OCI-LY7 (cell line): ENCODE measurements around the gene ST6GALNAC6. TPM values are rescaled to one million over a fixed set of nuclear protein-coding genes. Genes with fewer than 3 reads are reported as not detected.

Source experiments
- BruUV-seq: library from RNA; stranded (reverse); fragments of 400-500 nt; replicated peaks from 2 replicates; lab custom pipeline; 2021; lab: Mats Ljungman, UMichigan
- CTCF ChIA-PET: fragments of 300-600 bp; sonication (Branson Sonifier 250); formaldehyde crosslinking; loops from one replicate; lab custom pipeline; 2022; ENCODE audit warnings: antibody characterized with exemption; ENCODE audit not compliant: unreplicated experiment; lab: Charles Lee
- POLR2A ChIA-PET: fragments of 300-600 bp; sonication (Branson Sonifier 250); formaldehyde crosslinking; loops from one replicate; lab custom pipeline; 2022; ENCODE audit warnings: antibody characterized with exemption; lab: Charles Lee
- DNase-seq: peaks from one replicate; pipeline ENCODE4 v3.0.0-alpha.2; 2015; ENCODE audit warnings: low spot score
- H2AFZ ChIP-seq: fragments of 200-600 bp; sonication (generic), shearing (Covaris generic); 2 replicates; pipeline ENCODE4 v1.6.1; 2014; ENCODE audit warnings: mild to moderate bottlenecking, antibody characterized with exemption, low read length, moderate library complexity
- H3K27ac ChIP-seq: fragments of 200-600 bp; sonication (generic); 2 replicates; pipeline ENCODE4 v1.5.1; 2014; ENCODE audit warnings: mixed run types, low read depth, mild to moderate bottlenecking, moderate library complexity, low read length, inconsistent platforms; ENCODE audit not compliant: poor library complexity, severe bottlenecking
- H3K36me3 ChIP-seq: fragments of 200-600 bp; sonication (generic); 2 replicates; pipeline ENCODE4 v1.6.1; 2014; ENCODE audit warnings: mild to moderate bottlenecking, antibody characterized with exemption, low read length, moderate library complexity, mixed read lengths; ENCODE audit not compliant: insufficient read depth
- H3K4me1 ChIP-seq: fragments of 200-600 bp; sonication (generic); 2 replicates; pipeline ENCODE4 v1.5.1; 2014; ENCODE audit warnings: mild to moderate bottlenecking, low read length; ENCODE audit not compliant: insufficient read depth, poor library complexity, severe bottlenecking
- H3K4me2 ChIP-seq: fragments of 200-600 bp; sonication (generic); 2 replicates; pipeline ENCODE4 v1.6.1; 2014; ENCODE audit warnings: mild to moderate bottlenecking, low read length
- H3K4me3 ChIP-seq: fragments of 200-600 bp; sonication (generic); 2 replicates; pipeline ENCODE4 v1.5.1; 2014; ENCODE audit warnings: mild to moderate bottlenecking, low read depth, low read length; ENCODE audit not compliant: poor library complexity, severe bottlenecking
- H3K79me2 ChIP-seq: fragments of 200-600 bp; sonication (generic); 2 replicates; pipeline ENCODE4 v1.6.1; 2016; ENCODE audit warnings: low read depth, mild to moderate bottlenecking, low read length, moderate library complexity, mixed read lengths; ENCODE audit not compliant: insufficient read depth
- H3K9me2 ChIP-seq: fragments of 200-600 bp; sonication (generic); 2 replicates; pipeline ENCODE4 v1.6.1; 2016; ENCODE audit warnings: mild to moderate bottlenecking, low read length, mixed read lengths; ENCODE audit not compliant: insufficient read depth
- H3K9me3 ChIP-seq: fragments of 200-600 bp; sonication (generic); 2 replicates; pipeline ENCODE4 v1.6.1; 2014; ENCODE audit warnings: mild to moderate bottlenecking, mixed run types, low read length, mixed read lengths
- H4K20me1 ChIP-seq: fragments of 200-600 bp; sonication (generic); 2 replicates; pipeline ENCODE4 v1.6.1; 2014; ENCODE audit warnings: mild to moderate bottlenecking, antibody characterized with exemption, low read length, moderate library complexity, mixed read lengths; ENCODE audit not compliant: insufficient read depth
- CTCF ChIP-seq: fragments of 200-600 bp; sonication (generic); conservative IDR thresholded peaks from 2 replicates; pipeline ENCODE4 v1.5.1; 2014; ENCODE audit warnings: mild to moderate bottlenecking, antibody characterized with exemption, low read length, moderate library complexity, mixed read lengths
- EZH2phosphoT487 ChIP-seq: fragments of 200-600 bp; sonication (generic); IDR thresholded peaks from 2 replicates; pipeline ENCODE4 v1.6.1; 2018; ENCODE audit warnings: low read depth, borderline replicate concordance, mild to moderate bottlenecking, mixed run types, antibody characterized with exemption, low read length, moderate library complexity, mixed read lengths
- intact Hi-C: fragments of 100-400 bp; cut with micrococcal nuclease; formaldehyde crosslinking; loops from one replicate; pipeline ENCODE4 v1.10.0; 2022; ENCODE audit not compliant: unreplicated experiment
- total RNA-seq, 2 experiments: library from RNA; depleted of rRNA in 1 of 2; stranded (reverse); fragments of >200 nt in 1 of 2; shearing (Covaris generic) in 1 of 2; gene quantifications; 2 replicates each; pipeline ENCODE4 v1.2.3, GENCODE V29; 2014 to 2022

Gene ST6GALNAC6
- total RNA-seq, 2 experiments from 2014 or later = 43.7 to 51.3 TPM

- no peaks in the 10 kb centered on the region for H4K20me1 ChIP-seq
- peak overlapping the region; percentile 76 for H3K4me2 ChIP-seq
- no peaks in the 10 kb centered on the region for H3K79me2 ChIP-seq
- intact Hi-C loops = loop anchor here (10.0 kb wide), 1 partner anchor 781 kb away; the partner anchor contains the start of gene SET
- H3K9me2 ChIP-seq = no peaks in the 10 kb centered on the region
- peak overlapping the region; percentile 94 for H3K27ac ChIP-seq
- peaks cover 23% of the 10 kb centered on the region for H3K36me3 ChIP-seq
- H2AFZ ChIP-seq = no peak overlapping the region
- POLR2A ChIA-PET = interaction anchor here (0.6 to 3.7 kb wide), 4 partner anchors 9 to 558 kb away, joined by 3 to 22 read pairs (median 4); partner anchors contain the start of gene ST6GALNAC4
- CTCF ChIA-PET = interaction anchor here (0.6 to 0.8 kb wide), 4 partner anchors 13 to 1920 kb away, joined by 4 to 5 read pairs (median 5); partner anchors contain the start of genes DPM2 and ST6GALNAC4
- DNase-seq = peak; percentile 91
- peaks cover 79% of the 10 kb centered on the region for H3K4me1 ChIP-seq
- peak overlapping the region; percentile 58 for H3K4me3 ChIP-seq
- TF ChIP-seq EZH2phosphoT487 (no peak), CTCF (no peak)
- H3K9me3 ChIP-seq = no peaks in the 10 kb centered on the region
- BruUV-seq = no TSS peak
These were observed 4.4 kb upstream of the ST6GALNAC6 start for GRCh38 chr9:127903557-127904475.

- DNase-seq = peak; percentile 33
- intact Hi-C loops = no loop called here
These were observed 823 bp downstream of the ST6GALNAC6 start for GRCh38 chr9:127898433-127899127.

More at GRCh38 chr9:127898433-127899127, 823 bp downstream of the ST6GALNAC6 start:
- Histone ChIP-seq H2AFZ (no peak overlapping the region; the same call in 1 of the 2 replicates), H3K9me2 (no peaks in the 10 kb centered on the region), H3K4me2 (peak overlapping the region; percentile 91), H3K4me3 (peak overlapping the region; percentile 81), H4K20me1 (0 out of 2 replicates have a peak, but pooled peaks cover 3% of the 10 kb centered on the region), H3K9me3 (0 out of 2 replicates have a peak, but pooled peaks cover 7% of the 10 kb centered on the region), H3K36me3 (peaks cover 36% of the 10 kb centered on the region), H3K79me2 (no peaks in the 10 kb centered on the region), H3K27ac (peak overlapping the region; percentile 42), H3K4me1 (peaks cover 59% of the 10 kb centered on the region)
- no TSS peak for BruUV-seq
- POLR2A ChIA-PET = interaction anchor here (0.7 to 2.0 kb wide), 2 partner anchors 17 to 1506 kb away, joined by 4 to 5 read pairs; no protein-coding TSS in a partner anchor
- TF ChIP-seq EZH2phosphoT487 (no peak), CTCF (no peak)
- CTCF ChIA-PET = interaction anchor here (0.6 kb wide), 1 partner anchor 24 kb away, joined by 3 read pairs; no protein-coding TSS in a partner anchor
